H1 (cell line): ENCODE data around the gene NUSAP1. TPM values are rescaled to one million over a fixed set of nuclear protein-coding genes. Genes with fewer than 3 reads are reported as not detected.
A peak's percentile ranks its signal among the peaks of the same experiment; 100 is the strongest.

Source experiments
- CTCF ChIA-PET: fragments of 300-600 bp; sonication (Branson Sonifier 250); formaldehyde crosslinking; loops from one replicate; lab custom pipeline; 2021; ENCODE audit not compliant: partially characterized antibody; lab: Charles Lee
- POLR2A ChIA-PET: fragments of 300-600 bp; sonication (Branson Sonifier 250); formaldehyde crosslinking; loops from one replicate; lab custom pipeline; 2021; ENCODE audit warnings: inconsistent platforms; ENCODE audit not compliant: partially characterized antibody; lab: Charles Lee
- DNase-seq, 2 experiments: peaks; one replicate each; pipeline versions ENCODE4 v3.0.0 to v3.0.0-alpha.2; 2010 to 2022; ENCODE audit warnings: low spot score in 2 of 2, low read depth in 1 of 2, mixed read lengths in 1 of 2
- FAIRE-seq: peaks from 2 replicates; lab custom pipeline; 2011; peaks lifted over from hg19 to GRCh38; lab: Jason Lieb, UNC
- H2AFZ ChIP-seq: 2 replicates; pipeline ENCODE4 v1.8.1; 2012; ENCODE audit warnings: low read length, inconsistent platforms
- H2AK5ac ChIP-seq: 2 replicates; pipeline ENCODE4 v1.6.1; 2013; ENCODE audit warnings: low read depth, low read length
- H2BK120ac ChIP-seq: replicated peaks from 2 replicates; pipeline ENCODE3; 2013; ENCODE audit warnings: low read depth, low read length, inconsistent platforms
- H2BK12ac ChIP-seq: 2 replicates; pipeline ENCODE4 v1.6.1; 2013; ENCODE audit warnings: low read depth, low read length
- H2BK15ac ChIP-seq: 2 replicates; pipeline ENCODE4 v1.6.1; 2013; ENCODE audit warnings: low read length
- H2BK20ac ChIP-seq: 2 replicates; pipeline ENCODE4 v1.6.1; 2013; ENCODE audit warnings: low read length
- H2BK5ac ChIP-seq: 2 replicates; pipeline ENCODE4 v1.6.1; 2013; ENCODE audit warnings: low read depth, low read length
- H3K14ac ChIP-seq: 2 replicates; pipeline ENCODE4 v1.6.1; 2013; ENCODE audit warnings: inconsistent platforms; ENCODE audit not compliant: insufficient read length
- H3K18ac ChIP-seq: 2 replicates; pipeline ENCODE4 v1.6.1; 2013; ENCODE audit warnings: low read length; ENCODE audit errors: extremely low read depth
- H3K23ac ChIP-seq: 2 replicates; pipeline ENCODE4 v1.6.1; 2013; ENCODE audit warnings: inconsistent platforms; ENCODE audit not compliant: insufficient read length
- H3K23me2 ChIP-seq: 2 replicates; pipeline ENCODE4 v1.6.1; 2013; ENCODE audit warnings: low read depth, low read length
- H3K27ac ChIP-seq: 2 replicates; pipeline ENCODE4 v1.6.1; 2011; ENCODE audit warnings: low read depth, low read length, inconsistent platforms
- H3K27me3 ChIP-seq, 4 experiments: replicated peaks in 1 of 4; 1 replicate in 1 of 4; 2 replicates in 3 of 4; pipeline versions ENCODE4 v1.6.1 to v1.8.1; 2011 to 2013; ENCODE audit warnings: low read length in 3 of 4, mild to moderate bottlenecking in 3 of 4, inconsistent platforms in 2 of 4, mixed read lengths in 2 of 4, moderate library complexity in 1 of 4; ENCODE audit not compliant: control insufficient read depth in 3 of 4, insufficient read depth in 3 of 4; ENCODE audit errors: extremely low read depth in 1 of 4
- H3K36me3 ChIP-seq, 4 experiments: 2 replicates each; pipeline versions ENCODE4 v1.6.1 to v1.8.1; 2011 to 2013; ENCODE audit warnings: mild to moderate bottlenecking in 4 of 4, low read length in 3 of 4, moderate library complexity in 2 of 4, control low read depth in 1 of 4, inconsistent platforms in 1 of 4; ENCODE audit not compliant: insufficient read depth in 4 of 4, control insufficient read depth in 2 of 4
- H3K4ac ChIP-seq: replicated peaks from 2 replicates; pipeline ENCODE3; 2013; ENCODE audit warnings: low read length, low read depth, mixed read lengths, inconsistent platforms; ENCODE audit not compliant: insufficient read length
- H3K4me1 ChIP-seq, 4 experiments: replicated peaks in 1 of 4; 1 replicate in 1 of 4; 2 replicates in 3 of 4; pipeline versions ENCODE4 v1.6.1 to v1.8.1; 2011 to 2013; ENCODE audit warnings: low read length in 3 of 4, inconsistent platforms in 2 of 4, mixed read lengths in 1 of 4; ENCODE audit not compliant: insufficient read depth in 4 of 4, control insufficient read depth in 3 of 4
- H3K4me2 ChIP-seq, 2 experiments: 2 replicates each; pipeline versions ENCODE4 v1.6.1 to v1.8.1; 2011 to 2013; ENCODE audit warnings: low read depth in 2 of 2, low read length in 2 of 2, control low read depth in 1 of 2, inconsistent platforms in 1 of 2, mild to moderate bottlenecking in 1 of 2; ENCODE audit not compliant: insufficient read depth in 1 of 2
- H3K4me3 ChIP-seq, 4 experiments: fragments of 200-600, 300-600 bp in 1 of 4; sonication (generic), shearing (Covaris generic), sonication (Bioruptor Twin) in 1 of 4; 2 replicates each; pipeline versions ENCODE4 v1.5.1 to v1.8.1; 2011 to 2016; ENCODE audit warnings: low read length in 4 of 4, low read depth in 3 of 4, control low read depth in 2 of 4, inconsistent platforms in 2 of 4, mild to moderate bottlenecking in 2 of 4, mixed read lengths in 1 of 4, moderate library complexity in 1 of 4; ENCODE audit not compliant: insufficient read depth in 2 of 4; ENCODE audit errors: extremely low read depth in 1 of 4
- H3K56ac ChIP-seq: replicated peaks from 2 replicates; pipeline ENCODE3; 2013; ENCODE audit warnings: low read depth, mild to moderate bottlenecking, mixed read lengths, low read length, inconsistent platforms; ENCODE audit not compliant: insufficient read length
- H3K79me1 ChIP-seq: 2 replicates; pipeline ENCODE4 v1.6.1; 2013; ENCODE audit warnings: low read depth, low read length, control low read depth
- H3K79me2 ChIP-seq, 2 experiments: 2 replicates each; pipeline versions ENCODE4 v1.6.1 to v1.8.1; 2012 to 2013; ENCODE audit warnings: low read length in 2 of 2, mild to moderate bottlenecking in 2 of 2, inconsistent platforms in 1 of 2; ENCODE audit not compliant: insufficient read depth in 2 of 2, control insufficient read depth in 1 of 2
- H3K9ac ChIP-seq, 4 experiments: replicated peaks in 1 of 4; 1 replicate in 1 of 4; 2 replicates in 3 of 4; pipeline versions ENCODE4 v1.6.1 to v1.8.1; 2011 to 2013; ENCODE audit warnings: low read depth in 3 of 4, low read length in 3 of 4, control low read depth in 2 of 4, mild to moderate bottlenecking in 2 of 4, moderate library complexity in 2 of 4, inconsistent platforms in 1 of 4; ENCODE audit errors: extremely low read depth in 1 of 4
- H3K9me3 ChIP-seq, 2 experiments: 2 replicates each; pipeline versions ENCODE4 v1.6.1 to v1.8.1; 2012 to 2013; ENCODE audit warnings: mild to moderate bottlenecking in 2 of 2, moderate library complexity in 2 of 2, control low read depth in 1 of 2, inconsistent platforms in 1 of 2, low read depth in 1 of 2, low read length in 1 of 2, mixed read lengths in 1 of 2; ENCODE audit not compliant: insufficient read depth in 2 of 2
- H4K20me1 ChIP-seq, 2 experiments: replicated peaks in 1 of 2; 2 replicates each; pipeline versions ENCODE3 to v1.8.1; 2011 to 2013; ENCODE audit warnings: inconsistent platforms in 2 of 2, low read length in 2 of 2, mild to moderate bottlenecking in 1 of 2; ENCODE audit not compliant: insufficient read depth in 2 of 2, control insufficient read depth in 1 of 2
- H4K5ac ChIP-seq: 2 replicates; pipeline ENCODE4 v1.6.1; 2013; ENCODE audit warnings: low read length, low read depth, mixed read lengths, inconsistent platforms; ENCODE audit not compliant: insufficient read length
- H4K8ac ChIP-seq: 2 replicates; pipeline ENCODE4 v1.8.0; 2013; ENCODE audit warnings: mild to moderate bottlenecking, moderate library complexity, low read length, inconsistent platforms; ENCODE audit not compliant: insufficient read depth; ENCODE audit errors: extremely low read depth
- H4K91ac ChIP-seq: replicated peaks from 2 replicates; pipeline ENCODE3; 2013; ENCODE audit warnings: low read length, mixed read lengths, inconsistent platforms; ENCODE audit not compliant: insufficient read length
- TBP ChIP-seq: IDR thresholded peaks from 2 replicates; pipeline ENCODE4 v1.6.1; 2011; ENCODE audit warnings: low read depth, low read length, improper control_type of control experiment
- WGBS, 2 experiments: shearing (Covaris generic) in 1 of 2; methylation state at CpG; one replicate each; pipeline versions ENCODE4 v1.1.6 to v1.1.7; 2013 to 2015; ENCODE audit warnings: low lambda C conversion rate in 2 of 2, mixed read lengths in 2 of 2, inconsistent platforms in 1 of 2, low coverage in 1 of 2, missing lambda C conversion rate in 1 of 2; ENCODE audit not compliant: insufficient replicate concordance in 2 of 2, insufficient coverage in 1 of 2, insufficient read length in 1 of 2; ENCODE audit errors: extremely low coverage in 1 of 2, missing lambda C conversion rate in 1 of 2; 5-methylcytosine and 5-hydroxymethylcytosine counted together
- polyA plus RNA-seq, 7 experiments: library from polyadenylated mRNA; depleted of rRNA in 3 of 7; stranded (reverse) in 5 of 7; unstranded in 2 of 7; fragments of >200 nt in 5 of 7; fragments of 200-250 nt in 2 of 7; gene quantifications; 1 replicate in 5 of 7; 2 replicates in 1 of 7; 4 replicates in 1 of 7; pipeline versions ENCODE4 v1.2.1 to v1.2.3, GENCODE V29; 2011 to 2013; ENCODE audit warnings: missing spikeins in 2 of 7, mixed read lengths in 2 of 7
- total RNA-seq: library from RNA; stranded (reverse); fragmentation: NEBNext Ultra II Directional; extraction: Animal tissue kit (Norgen Biotek cat#: 25700); gene quantifications from 2 replicates; pipeline ENCODE4 v1.2.1, GENCODE V29; 2021

The NUSAP1 gene
- total and polyA plus RNA-seq, 2 of the 8 experiments (the other 6 are each of a cell fraction or from before 2014, with no cell fraction given): 60.8 to 144 TPM

- Histone ChIP-seq H3K27me3 (no peaks in the 10 kb centered on the region), H3K14ac (no peak overlapping the region), H3K9me3 (no peaks in the 10 kb centered on the region), H3K79me1 (peaks cover 16% of the 10 kb centered on the region), H2BK12ac (no peak overlapping the region), H4K8ac (no peak overlapping the region), H3K4me3 (no peak overlapping the region), H3K23ac (no peak overlapping the region), H3K36me3 (peaks cover 18 to 37% (median 29%) of the 10 kb centered on the region in 4 experiments), H2BK120ac (no peak overlapping the region), H3K4me1 (no peaks in the 10 kb centered on the region; a peak in 1 of 7 replicates), H3K56ac (no peak overlapping the region), H3K18ac (no peak overlapping the region), H3K4ac (no peak overlapping the region), H2AK5ac (no peak overlapping the region), H2BK5ac (no peak overlapping the region), H2AFZ (no peak overlapping the region), H4K91ac (no peak overlapping the region), H4K20me1 (peaks cover 8 to 10% of the 10 kb centered on the region in 2 experiments), H3K79me2 (peaks cover 22 to 79% of the 10 kb centered on the region in 2 experiments), H2BK15ac (no peak overlapping the region), H2BK20ac (no peak overlapping the region), H3K27ac (no peak overlapping the region), H4K5ac (no peak overlapping the region), H3K9ac (peak overlapping the region in 1 of 4 experiments; percentile 1; a peak in 1 of 7 replicates), H3K4me2 (no peak overlapping the region), H3K23me2 (no peaks in the 10 kb centered on the region)
- DNase-seq (no peak), FAIRE-seq (no peak)
- POLR2A ChIA-PET: interaction anchor here (0.6 to 0.7 kb wide), 2 partner anchors 15 to 30 kb away, joined by 3 read pairs; no protein-coding TSS in a partner anchor
- CTCF ChIA-PET: no interaction called here
- TF ChIP-seq TBP: no peak
- WGBS, 2 experiments: 90% methylated on average over 11 of the region's 13 CpGs; no CpG with 5 or more reads in 1 of the 2 experiments
Measured at GRCh38 chr15:41337631-41338522, 5.2 kb downstream of the NUSAP1 start.
